HEK293 (cell line): ENCODE results near the gene LEMD1.

Experiments
- ATF2 ChIP-seq: fragments of 450-650 bp; formaldehyde crosslinking; IDR thresholded peaks from 2 replicates; pipeline ENCODE4 v1.5.1; 2016; ENCODE audit warnings: missing biosample characterization, missing genetic modification characterization, low read depth
- HIC1 ChIP-seq: fragments of 450-650 bp; formaldehyde crosslinking; IDR thresholded peaks from 2 replicates; pipeline ENCODE4 v1.5.1; 2016; ENCODE audit warnings: missing biosample characterization, missing genetic modification characterization
- KLF9 ChIP-seq: fragments of 450-650 bp; formaldehyde crosslinking; IDR thresholded peaks from 2 replicates; pipeline ENCODE4 v1.5.1; 2016; ENCODE audit warnings: missing biosample characterization, missing genetic modification characterization, low read depth
- MYNN ChIP-seq: fragments of 450-650 bp; formaldehyde crosslinking; IDR thresholded peaks from 2 replicates; pipeline ENCODE4 v1.5.1; 2016; ENCODE audit warnings: missing biosample characterization, missing genetic modification characterization, borderline replicate concordance
- OSR2 ChIP-seq: fragments of 450-650 bp; formaldehyde crosslinking; IDR thresholded peaks from 2 replicates; pipeline ENCODE4 v1.5.1; 2016; ENCODE audit warnings: missing biosample characterization, missing genetic modification characterization
- PATZ1 ChIP-seq: fragments of 450-650 bp; formaldehyde crosslinking; IDR thresholded peaks from 2 replicates; pipeline ENCODE4 v1.5.1; 2016; ENCODE audit warnings: missing biosample characterization, missing genetic modification characterization
- SP2 ChIP-seq: fragments of 450-650 bp; formaldehyde crosslinking; IDR thresholded peaks from 2 replicates; pipeline ENCODE4 v1.5.1; 2016; ENCODE audit warnings: missing biosample characterization, missing genetic modification characterization
- SP7 ChIP-seq: fragments of 450-650 bp; formaldehyde crosslinking; IDR thresholded peaks from 2 replicates; pipeline ENCODE4 v1.5.1; 2016; ENCODE audit warnings: missing biosample characterization, missing genetic modification characterization
- TCF7L2 ChIP-seq: IDR thresholded peaks from 2 replicates; pipeline ENCODE4 v1.6.1; 2011; ENCODE audit warnings: low read depth, mild to moderate bottlenecking, inconsistent platforms, low read length, moderate library complexity, borderline replicate concordance
- ZBTB1 ChIP-seq: fragments of 450-650 bp; formaldehyde crosslinking; IDR thresholded peaks from 2 replicates; pipeline ENCODE4 v1.5.1; 2016; ENCODE audit warnings: missing biosample characterization, missing genetic modification characterization
- ZBTB26 ChIP-seq: fragments of 450-650 bp; formaldehyde crosslinking; optimal IDR thresholded peaks from 2 replicates; pipeline ENCODE3; 2016; ENCODE audit warnings: missing biosample characterization, mild to moderate bottlenecking, missing genetic modification characterization
- ZBTB8A ChIP-seq: fragments of 450-650 bp; formaldehyde crosslinking; IDR thresholded peaks from 2 replicates; pipeline ENCODE4 v1.5.1; 2016; ENCODE audit warnings: missing biosample characterization, missing genetic modification characterization
- ZFHX2 ChIP-seq: fragments of 450-650 bp; formaldehyde crosslinking; conservative IDR thresholded peaks from 2 replicates; pipeline ENCODE4 v1.5.1; 2016; ENCODE audit warnings: missing biosample characterization, missing genetic modification characterization
- ZNF140 ChIP-seq: fragments of 450-650 bp; formaldehyde crosslinking; IDR thresholded peaks from 2 replicates; pipeline ENCODE4 v1.5.1; 2016; ENCODE audit warnings: missing biosample characterization, missing genetic modification characterization
- ZNF18 ChIP-seq: fragments of 450-650 bp; formaldehyde crosslinking; IDR thresholded peaks from 2 replicates; pipeline ENCODE4 v1.5.1; 2016; ENCODE audit warnings: missing biosample characterization, missing genetic modification characterization
- ZNF19 ChIP-seq: fragments of 450-650 bp; formaldehyde crosslinking; IDR thresholded peaks from 2 replicates; pipeline ENCODE4; 2016; ENCODE audit warnings: missing biosample characterization, missing genetic modification characterization, low read depth
- ZNF221 ChIP-seq: fragments of 450-650 bp; formaldehyde crosslinking; IDR thresholded peaks from 2 replicates; pipeline ENCODE4 v1.5.1; 2017; ENCODE audit warnings: missing biosample characterization, missing genetic modification characterization, borderline replicate concordance
- ZNF223 ChIP-seq: fragments of 450-650 bp; formaldehyde crosslinking; IDR thresholded peaks from 2 replicates; pipeline ENCODE4 v1.5.1; 2016; ENCODE audit warnings: missing biosample characterization, missing genetic modification characterization
- ZNF266 ChIP-seq: fragments of 450-650 bp; formaldehyde crosslinking; IDR thresholded peaks from 2 replicates; pipeline ENCODE4 v1.5.1; 2016; ENCODE audit warnings: missing biosample characterization, missing genetic modification characterization, low read depth
- ZNF274 ChIP-seq, 2 experiments: fragments of 200-500 bp in 1 of 2; fragments of 450-650 bp in 1 of 2; sonication (Bioruptor generic) in 1 of 2; formaldehyde crosslinking in 1 of 2; IDR thresholded peaks; 2 replicates each; pipeline versions ENCODE4 v1.5.1 to v1.6.1; 2014 to 2016; ENCODE audit warnings: borderline replicate concordance in 1 of 2, inconsistent platforms in 1 of 2, low read length in 1 of 2, missing biosample characterization in 1 of 2, missing genetic modification characterization in 1 of 2
- ZNF433 ChIP-seq: fragments of 450-650 bp; formaldehyde crosslinking; IDR thresholded peaks from 2 replicates; pipeline ENCODE4 v1.5.1; 2016; ENCODE audit warnings: missing biosample characterization, missing genetic modification characterization, low read depth
- ZNF510 ChIP-seq: fragments of 450-650 bp; formaldehyde crosslinking; IDR thresholded peaks from 2 replicates; pipeline ENCODE4 v1.5.1; 2018; ENCODE audit warnings: mild to moderate bottlenecking, missing genetic modification characterization, missing biosample characterization; ENCODE audit not compliant: insufficient replicate concordance
- ZNF514 ChIP-seq: fragments of 450-650 bp; formaldehyde crosslinking; IDR thresholded peaks from 2 replicates; pipeline ENCODE4 v1.5.1; 2016; ENCODE audit warnings: missing biosample characterization, missing genetic modification characterization
- ZNF521 ChIP-seq: fragments of 450-650 bp; formaldehyde crosslinking; IDR thresholded peaks from 2 replicates; pipeline ENCODE4 v1.5.1; 2017; ENCODE audit warnings: missing biosample characterization, mild to moderate bottlenecking, missing genetic modification characterization
- ZNF549 ChIP-seq: fragments of 450-650 bp; IDR thresholded peaks from 2 replicates; pipeline ENCODE4 v1.5.1; 2018; ENCODE audit warnings: missing biosample characterization, missing genetic modification characterization, mild to moderate bottlenecking, inconsistent platforms, moderate library complexity
- ZNF558 ChIP-seq: fragments of 450-650 bp; formaldehyde crosslinking; IDR thresholded peaks from 2 replicates; pipeline ENCODE4 v1.5.1; 2016; ENCODE audit warnings: missing biosample characterization, missing genetic modification characterization
- ZNF571 ChIP-seq: fragments of 450-650 bp; formaldehyde crosslinking; IDR thresholded peaks from 2 replicates; pipeline ENCODE4 v1.5.0; 2017; ENCODE audit warnings: missing biosample characterization, missing genetic modification characterization
- ZNF585B ChIP-seq: fragments of 450-650 bp; formaldehyde crosslinking; IDR thresholded peaks from 2 replicates; pipeline ENCODE4 v1.5.1; 2016; ENCODE audit warnings: missing biosample characterization, missing genetic modification characterization
- ZNF596 ChIP-seq: fragments of 450-650 bp; IDR thresholded peaks from 2 replicates; pipeline ENCODE4 v1.5.0; 2018; ENCODE audit warnings: missing biosample characterization, mild to moderate bottlenecking, missing genetic modification characterization, moderate library complexity
- ZNF600 ChIP-seq: fragments of 450-650 bp; formaldehyde crosslinking; IDR thresholded peaks from 2 replicates; pipeline ENCODE4 v1.5.1; 2016; ENCODE audit warnings: missing biosample characterization, missing genetic modification characterization
- ZNF768 ChIP-seq: fragments of 450-650 bp; formaldehyde crosslinking; IDR thresholded peaks from 2 replicates; pipeline ENCODE4 v1.5.1; 2018; ENCODE audit warnings: missing biosample characterization, mild to moderate bottlenecking, missing genetic modification characterization
- ZXDB ChIP-seq: fragments of 450-650 bp; formaldehyde crosslinking; IDR thresholded peaks from 2 replicates; pipeline ENCODE4 v1.5.1; 2016; ENCODE audit warnings: missing biosample characterization, missing genetic modification characterization

Gene LEMD1

GRCh38 chr1:205335692-205336091 lies 86.2 kb downstream of the LEMD1 start (continued):
- TF ChIP-seq ZFHX2, result no peak
- TF ChIP-seq ZNF274 (IDR thresholded peaks at IDR 0.05; ENCODE audit: low read length), result no peak
- no peak for TF ChIP-seq ZNF274 (tag by site-specific recombination; IDR thresholded peaks at IDR 0.05; ENCODE audit: borderline replicate concordance)
- TF ChIP-seq ZNF140, result no peak
- no peak for TF ChIP-seq ZNF221 (tag by site-specific recombination)
- TF ChIP-seq SP2 (tag by site-specific recombination), result no peak
- no peak for TF ChIP-seq ZNF223 (tag by site-specific recombination)
- TF ChIP-seq HIC1 (tag by site-specific recombination), result peak; percentile 64; the same call in 1 of the 2 replicates
- TF ChIP-seq ZNF768 (tag by site-specific recombination), result no peak
- TF ChIP-seq TCF7L2, result no peak
- no peak for TF ChIP-seq ZNF549 (tag by site-specific recombination)
- no peak for TF ChIP-seq ZNF585B
- TF ChIP-seq MYNN (tag by site-specific recombination), result no peak
- TF ChIP-seq ZBTB1 (tag by site-specific recombination), result no peak
- TF ChIP-seq OSR2, result no peak
- TF ChIP-seq ZBTB26 (tag by site-specific recombination), result peak; percentile 16
- no peak for TF ChIP-seq ZNF18 (tag by site-specific recombination)
- TF ChIP-seq ZNF266, result no peak
- peak; percentile 61 for TF ChIP-seq ZNF600 (tag by site-specific recombination)
- no peak for TF ChIP-seq ATF2 (tag by site-specific recombination)
- TF ChIP-seq ZNF558 (tag by site-specific recombination), result no peak
- peak; percentile 30; the same call in 1 of the 2 replicates for TF ChIP-seq PATZ1 (tag by site-specific recombination)
- TF ChIP-seq ZBTB8A (tag by site-specific recombination), result no peak
- no peak for TF ChIP-seq ZNF571
- no peak for TF ChIP-seq ZNF596 (tag by site-specific recombination)
- TF ChIP-seq ZNF433 (tag by site-specific recombination), result no peak
- TF ChIP-seq ZNF510, result no peak
- TF ChIP-seq KLF9 (tag by site-specific recombination), result no peak
- TF ChIP-seq ZNF19 (tag by site-specific recombination), result no peak
- TF ChIP-seq ZXDB (tag by site-specific recombination), result no peak
- TF ChIP-seq ZNF514 (tag by site-specific recombination), result no peak
- TF ChIP-seq ZNF521 (tag by site-specific recombination), result no peak
- no peak for TF ChIP-seq SP7 (tag by site-specific recombination)
